Tibial artery (tissue), 4 donors: Measurements from ENCODE around the gene PIK3R2.
A peak's percentile ranks its signal among the peaks of the same experiment; 100 is the strongest.

Experiments used
- DNase-seq, 2 donors: peaks; one replicate each; pipeline ENCODE4 v3.0.0-alpha.2; 2019
- H3K27ac ChIP-seq, 2 donors: fragments of 200-600 bp; sonication (generic) in 1 of 2; 1 replicate in 1 of 2; 2 replicates in 1 of 2; pipeline ENCODE4 v1.5.1; 2018 to 2019; ENCODE audit warnings: mild to moderate bottlenecking in 1 of 2
- H3K27me3 ChIP-seq, 2 donors: fragments of 200-600 bp; sonication (generic) in 1 of 2; one replicate each; pipeline versions ENCODE4 v1.5.1 to v1.6.0; 2016 to 2019
- H3K36me3 ChIP-seq, 3 donors: fragments of 200-600 bp; sonication (generic) in 2 of 3; one replicate each; pipeline ENCODE4 v1.5.1; 2016 to 2019; ENCODE audit warnings: mild to moderate bottlenecking in 2 of 3
- H3K4me1 ChIP-seq, 4 donors: fragments of 200-600 bp; sonication (generic) in 2 of 4; 1 replicate in 3 of 4; 2 replicates in 1 of 4; pipeline ENCODE4 v1.5.1; 2016 to 2019
- H3K4me3 ChIP-seq, 2 donors: fragments of 200-600 bp; sonication (generic) in 1 of 2; 1 replicate in 1 of 2; 2 replicates in 1 of 2; pipeline ENCODE4 v1.5.1; 2018 to 2019; ENCODE audit warnings: mild to moderate bottlenecking in 2 of 2
- H3K9me3 ChIP-seq, 3 donors: fragments of 200-600 bp; sonication (generic) in 1 of 3; one replicate each; pipeline ENCODE4 v1.5.1; 2016 to 2019
- intact Hi-C: fragments of 100-400 bp; cut with DNase I; formaldehyde crosslinking; loops from one replicate; pipeline ENCODE4 v1.15.0; 2023; ENCODE audit warnings: low total_unique reads
- TF ChIP-seq, protein P1 (sequence below), 2 experiments: fragments of 200-600 bp in 1 of 2; fragments of 450-650 bp in 1 of 2; IDR thresholded peaks; one replicate each; pipeline ENCODE4 v1.5.1; 2017 to 2019; ENCODE audit warnings: antibody characterized with exemption in 2 of 2, mild to moderate bottlenecking in 1 of 2, moderate library complexity in 1 of 2

The PIK3R2 gene

DNA sequence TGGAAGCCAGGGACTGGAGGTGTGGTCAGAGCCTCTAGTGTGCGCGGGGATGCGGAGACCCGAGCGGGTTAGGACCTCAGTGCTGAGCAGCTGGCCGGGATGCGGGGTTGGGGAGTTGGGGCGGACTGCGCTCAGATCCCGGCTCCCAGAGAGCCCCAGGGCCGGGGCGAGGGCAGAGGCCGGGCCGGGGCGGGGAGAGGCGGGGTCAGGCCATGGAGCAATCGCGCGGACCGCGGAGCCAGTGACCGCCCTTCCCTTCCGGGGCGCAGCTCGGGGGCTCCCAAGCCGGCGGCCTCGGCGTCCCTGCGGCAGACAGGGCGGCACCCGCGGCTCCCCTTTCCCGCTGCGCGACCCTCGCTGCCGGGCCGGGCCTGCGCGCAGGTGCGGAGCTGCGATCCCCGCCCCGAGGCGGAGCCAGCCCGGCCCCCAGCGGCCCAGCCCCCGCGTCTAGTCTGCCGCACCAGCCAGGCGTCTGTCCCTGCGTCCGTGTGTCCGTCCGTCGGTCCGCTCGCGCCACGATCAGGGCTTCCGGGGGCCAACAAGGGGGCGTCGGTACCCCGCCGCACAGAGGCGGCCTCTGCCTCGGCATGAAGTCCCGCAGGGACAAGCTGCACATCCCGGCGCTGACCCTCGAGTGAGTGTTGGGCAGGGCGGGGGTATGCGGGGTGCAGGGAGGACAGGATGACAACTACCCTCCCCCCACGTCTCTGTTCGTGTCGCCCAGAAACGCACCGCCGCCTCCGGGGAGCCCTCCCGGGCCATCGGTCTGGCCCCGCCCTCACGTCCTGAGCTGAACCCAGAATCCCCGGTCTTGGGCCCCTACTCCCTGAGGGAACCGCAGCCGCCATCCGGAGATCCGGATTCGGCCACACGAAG is 43.0 kb upstream of the PIK3R2 start:
- H3K27ac ChIP-seq, result peak overlapping the region; percentile 62 to 79

DNA sequence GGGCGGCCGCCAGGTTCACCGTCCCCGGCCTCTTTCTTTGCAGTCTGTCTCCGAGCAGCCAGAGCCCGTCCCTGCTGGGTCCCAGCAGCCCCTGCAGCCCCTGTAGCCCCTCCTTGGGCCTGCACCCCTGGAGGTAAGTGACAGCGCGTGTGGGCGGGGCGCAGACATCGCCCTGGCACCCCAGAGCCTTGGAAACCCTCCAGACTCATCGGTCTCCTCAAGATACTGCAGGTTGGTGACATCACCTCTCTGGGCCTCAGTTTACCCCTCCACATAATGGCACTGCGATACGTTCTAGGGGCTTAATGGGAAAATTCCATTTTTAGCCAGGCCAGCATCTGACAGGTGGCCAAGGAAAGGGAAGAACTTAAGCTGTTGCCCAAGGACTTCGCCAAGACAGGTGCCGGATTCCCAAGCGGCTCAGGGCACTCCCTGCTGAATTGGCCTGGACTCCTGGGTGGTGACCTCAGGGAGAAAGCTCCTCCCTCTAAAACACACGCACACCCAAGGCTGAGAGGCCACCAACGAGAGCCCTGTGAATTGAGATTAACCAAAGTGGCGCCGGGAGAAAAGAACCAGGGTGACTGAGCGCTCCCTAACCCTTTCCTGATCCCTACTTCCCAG is 42.2 kb upstream of the PIK3R2 start:
- TF ChIP-seq, protein P1, sequence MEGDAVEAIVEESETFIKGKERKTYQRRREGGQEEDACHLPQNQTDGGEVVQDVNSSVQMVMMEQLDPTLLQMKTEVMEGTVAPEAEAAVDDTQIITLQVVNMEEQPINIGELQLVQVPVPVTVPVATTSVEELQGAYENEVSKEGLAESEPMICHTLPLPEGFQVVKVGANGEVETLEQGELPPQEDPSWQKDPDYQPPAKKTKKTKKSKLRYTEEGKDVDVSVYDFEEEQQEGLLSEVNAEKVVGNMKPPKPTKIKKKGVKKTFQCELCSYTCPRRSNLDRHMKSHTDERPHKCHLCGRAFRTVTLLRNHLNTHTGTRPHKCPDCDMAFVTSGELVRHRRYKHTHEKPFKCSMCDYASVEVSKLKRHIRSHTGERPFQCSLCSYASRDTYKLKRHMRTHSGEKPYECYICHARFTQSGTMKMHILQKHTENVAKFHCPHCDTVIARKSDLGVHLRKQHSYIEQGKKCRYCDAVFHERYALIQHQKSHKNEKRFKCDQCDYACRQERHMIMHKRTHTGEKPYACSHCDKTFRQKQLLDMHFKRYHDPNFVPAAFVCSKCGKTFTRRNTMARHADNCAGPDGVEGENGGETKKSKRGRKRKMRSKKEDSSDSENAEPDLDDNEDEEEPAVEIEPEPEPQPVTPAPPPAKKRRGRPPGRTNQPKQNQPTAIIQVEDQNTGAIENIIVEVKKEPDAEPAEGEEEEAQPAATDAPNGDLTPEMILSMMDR (IDR thresholded peaks at IDR 0.05), result no peak
- H3K9me3 ChIP-seq, result no peaks in the 10 kb centered on the region
- intact Hi-C loops, result no loop called here
- H3K4me1 ChIP-seq, result peaks cover 0 to 18% (median 16%) of the 10 kb centered on the region in 4 donors
- no peaks in the 10 kb centered on the region for H3K36me3 ChIP-seq
- no peaks in the 10 kb centered on the region for H3K27me3 ChIP-seq
- H3K4me3 ChIP-seq, result peak overlapping the region; percentile 66 to 89
- DNase-seq, result no peak
- H3K27ac ChIP-seq, result peak overlapping the region; percentile 62 to 79

More for the DNA sequence above, 43.0 kb upstream of the PIK3R2 start:
- no peaks in the 10 kb centered on the region for H3K36me3 ChIP-seq
- TF ChIP-seq, protein P1 (IDR thresholded peaks at IDR 0.05), result no peak
- no peaks in the 10 kb centered on the region for H3K9me3 ChIP-seq
- H3K4me1 ChIP-seq, result peaks cover 0 to 21% (median 16%) of the 10 kb centered on the region in 4 donors
- DNase-seq, result peak; percentile 46 to 79
- no peaks in the 10 kb centered on the region for H3K27me3 ChIP-seq
- intact Hi-C loops, result no loop called here
- H3K4me3 ChIP-seq, result peak overlapping the region; percentile 66 to 89

GRCh38 chr19:18112989-18113478 is 39.9 kb upstream of the PIK3R2 start:
- peaks cover 0 to 31% (median 25%) of the 10 kb centered on the region in 4 donors for H3K4me1 ChIP-seq
- DNase-seq, result peak; percentile 78 to 89
- no peak overlapping the region for H3K27ac ChIP-seq
- no peak overlapping the region for H3K4me3 ChIP-seq
- H3K27me3 ChIP-seq, result no peaks in the 10 kb centered on the region
- intact Hi-C loops, result no loop called here
- no peaks in the 10 kb centered on the region for H3K36me3 ChIP-seq
- TF ChIP-seq, protein P1 (IDR thresholded peaks at IDR 0.05), result peak; percentile 70 to 76
- no peaks in the 10 kb centered on the region for H3K9me3 ChIP-seq

DNA sequence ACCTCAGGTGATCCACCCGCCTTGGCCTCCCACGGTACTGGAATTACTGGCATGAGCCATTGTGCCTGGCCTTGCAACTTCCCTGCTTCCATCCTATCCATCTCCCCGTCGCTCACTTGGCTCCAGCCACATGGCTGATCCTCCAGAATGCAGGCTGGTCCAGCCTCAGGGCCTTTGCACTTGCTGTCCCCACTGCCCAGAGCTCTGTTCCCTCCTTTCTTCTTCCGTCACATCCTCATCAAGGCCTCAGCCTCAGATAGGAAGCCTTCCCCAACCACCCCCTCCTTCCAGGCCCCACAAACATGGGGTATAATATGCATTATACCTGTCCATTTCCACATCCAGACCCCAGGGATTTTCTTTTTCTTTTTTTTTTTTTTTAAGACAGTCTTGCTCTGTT is 39.1 kb upstream of the PIK3R2 start:
- H3K4me3 ChIP-seq, result no peak overlapping the region
- no peaks in the 10 kb centered on the region for H3K9me3 ChIP-seq
- H3K4me1 ChIP-seq, result peaks cover 0 to 39% (median 31%) of the 10 kb centered on the region in 4 donors
- TF ChIP-seq, protein P1 (IDR thresholded peaks at IDR 0.05), result no peak
- no peak overlapping the region for H3K27ac ChIP-seq
- H3K36me3 ChIP-seq, result no peaks in the 10 kb centered on the region
- intact Hi-C loops, result no loop called here
- no peak for DNase-seq
- no peaks in the 10 kb centered on the region for H3K27me3 ChIP-seq

- no peak overlapping the region for H3K4me3 ChIP-seq
- H3K4me1 ChIP-seq, result peaks cover 0 to 39% (median 31%) of the 10 kb centered on the region in 4 donors
- no peak overlapping the region for H3K27ac ChIP-seq
- DNase-seq, result no peak
- no peaks in the 10 kb centered on the region for H3K9me3 ChIP-seq
- H3K36me3 ChIP-seq, result no peaks in the 10 kb centered on the region
- intact Hi-C loops, result no loop called here
- TF ChIP-seq, protein P1 (IDR thresholded peaks at IDR 0.05), result no peak
- no peaks in the 10 kb centered on the region for H3K27me3 ChIP-seq
Observed at GRCh38 chr19:18114483-18114882, 38.5 kb upstream of the PIK3R2 start.
